ENCODE measurements around the gene TRA2A.

DNA sequence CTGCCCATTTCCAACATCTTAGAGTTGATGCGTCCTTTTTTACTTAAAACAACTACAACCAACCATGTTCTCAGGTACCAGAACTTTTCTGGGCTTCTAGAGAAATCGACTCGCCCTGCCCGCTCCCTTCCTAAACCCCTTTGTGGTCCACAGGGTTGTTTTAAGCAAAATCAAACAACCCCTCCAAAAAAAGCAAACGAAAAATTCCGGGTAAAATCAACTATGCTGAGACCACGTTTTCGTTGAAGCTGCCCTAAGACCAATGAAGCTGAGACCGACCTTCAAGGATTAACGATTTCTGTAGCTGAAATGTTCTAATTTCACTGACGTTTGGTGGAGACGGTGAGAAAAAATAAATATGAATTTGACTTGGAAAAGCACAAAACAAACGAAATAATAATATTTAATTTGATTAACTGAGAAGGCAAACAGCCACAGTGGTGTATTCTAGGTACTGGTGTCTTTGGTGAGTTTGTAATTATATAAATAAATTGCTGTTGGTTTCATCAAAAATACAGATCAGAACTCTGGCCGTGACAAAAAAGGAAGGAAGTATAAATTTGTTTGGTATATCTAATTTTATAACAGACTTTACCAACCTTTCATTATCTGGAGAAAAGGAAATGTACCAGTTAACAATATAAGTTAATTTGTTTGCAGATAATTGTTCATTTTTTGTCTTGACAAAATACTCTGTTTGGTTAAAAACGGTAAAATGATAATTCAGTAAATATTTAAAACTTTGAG, 56.8 kb downstream of the TRA2A start:
- no peak for TF ChIP-seq CTCF (IDR thresholded peaks at IDR 0.05; ENCODE audit: poor library complexity)
- no peak for TF ChIP-seq EZH2 (IDR thresholded peaks at IDR 0.05; ENCODE audit: borderline replicate concordance)
